Left lung (tissue), 10 donors: ENCODE measurements around the gene FMNL1. TPM values are rescaled to one million over a fixed set of nuclear protein-coding genes. Genes with fewer than 3 reads are reported as not detected.
A peak's percentile ranks its signal among the peaks of the same experiment; 100 is the strongest.

Source experiments
- ATAC-seq: fragments of 200-7000 bp; cut with Tn5 transposase; one replicate; pipeline ENCODE4 v1.9.1; 2020; ENCODE audit warnings: moderate library complexity
- DNase-seq, 4 donors: peaks; one replicate each; pipeline ENCODE4 v3.0.0-alpha.2; 2013 to 2020
- H3K27ac ChIP-seq, 2 donors: fragments of 200-600 bp; sonication (generic) in 1 of 2; one replicate each; pipeline versions ENCODE4 v1.5.0 to v1.8.0; 2020 to 2021
- H3K27me3 ChIP-seq, 2 donors: fragments of 200-600 bp; sonication (generic) in 1 of 2; one replicate each; pipeline versions ENCODE4 v1.5.0 to v1.8.0; 2020 to 2021
- H3K36me3 ChIP-seq, 2 donors: fragments of 200-600 bp; sonication (generic) in 1 of 2; one replicate each; pipeline versions ENCODE4 v1.5.0 to v1.8.0; 2020 to 2021
- H3K4me1 ChIP-seq, 2 donors: fragments of 200-600 bp; one replicate each; pipeline ENCODE4 v1.8.0; 2021
- H3K4me3 ChIP-seq, 2 donors: fragments of 200-600 bp; sonication (generic) in 1 of 2; one replicate each; pipeline versions ENCODE4 v1.5.0 to v1.8.0; 2020 to 2021; ENCODE audit warnings: mild to moderate bottlenecking in 1 of 2
- H3K9me3 ChIP-seq, 2 donors: fragments of 200-600 bp; sonication (generic) in 1 of 2; one replicate each; pipeline versions ENCODE4 v1.5.0 to v1.8.0; 2020 to 2021
- intact Hi-C, 2 donors: fragments of 100-400 bp; cut with DNase I; formaldehyde crosslinking; loops; one replicate each; pipeline versions ENCODE4 v1.11.2 to v1.14.2; 2022
- polyA plus RNA-seq, 6 donors: library from polyadenylated mRNA; unstranded; fragments of 120-200 nt; gene quantifications; one replicate each; pipeline ENCODE4 v1.2.1, GENCODE V29; 2013; ENCODE audit not compliant: insufficient read length in 6 of 6
- total RNA-seq, 2 donors: library from RNA; stranded (reverse); fragmentation: NEBNext Ultra II Directional; extraction: Animal tissue kit (Norgen Biotek cat#: 25700); gene quantifications; one replicate each; pipeline ENCODE4 v1.2.1, GENCODE V29; 2021
- TF ChIP-seq, protein P1 (sequence below), 2 donors: fragments of 200-600 bp; sonication (generic) in 1 of 2; IDR thresholded peaks; one replicate each; pipeline versions ENCODE4 v1.5.0 to v1.8.0; 2021; ENCODE audit warnings: antibody characterized with exemption in 2 of 2
- donor health status: DM: no; HTN: yes; CAD: no.
- donor health status: DM: no; HTN: no; CAD: no.

FMNL1 gene
- total and polyA plus RNA-seq, 8 donors: 6.9 to 118 (median 9.2) TPM

DNA sequence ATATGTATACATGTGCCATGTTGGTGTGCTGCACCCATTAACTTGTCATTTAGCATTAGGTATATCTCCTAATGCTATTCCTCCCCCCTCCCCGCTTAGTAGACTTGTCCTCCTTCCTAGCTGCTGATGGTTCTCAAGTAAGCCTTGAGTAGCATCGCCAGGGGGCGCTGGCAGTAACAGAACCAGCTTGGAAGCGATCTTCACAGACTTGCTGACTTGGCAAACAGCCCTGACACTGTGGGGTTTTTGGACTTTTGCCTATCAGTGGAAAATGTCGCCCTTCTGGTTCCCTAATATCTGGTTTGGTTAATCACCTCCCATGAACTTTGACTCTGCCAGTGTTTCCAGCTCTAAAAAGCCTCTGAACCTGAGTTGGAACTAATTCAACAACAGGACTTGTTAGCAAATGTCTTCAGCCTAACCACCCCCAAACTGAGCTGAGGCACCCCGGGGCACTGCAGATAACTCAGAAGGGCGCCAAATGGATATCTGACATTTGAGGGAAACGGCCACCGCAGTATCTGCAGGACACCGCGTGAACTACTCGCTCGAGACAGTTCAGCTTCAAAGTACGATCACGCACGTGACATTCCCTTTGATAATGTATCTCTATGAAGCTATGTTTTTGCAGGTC lies 55.6 kb downstream of the FMNL1 start:
- intact Hi-C loops: loop anchor here (5.0 to 10.0 kb wide), 2 partner anchors 107 to 110 kb away; no protein-coding TSS in a partner anchor
- ATAC-seq: peak; percentile 88
- peak overlapping the region; percentile 55 to 78 for H3K27ac ChIP-seq

DNA sequence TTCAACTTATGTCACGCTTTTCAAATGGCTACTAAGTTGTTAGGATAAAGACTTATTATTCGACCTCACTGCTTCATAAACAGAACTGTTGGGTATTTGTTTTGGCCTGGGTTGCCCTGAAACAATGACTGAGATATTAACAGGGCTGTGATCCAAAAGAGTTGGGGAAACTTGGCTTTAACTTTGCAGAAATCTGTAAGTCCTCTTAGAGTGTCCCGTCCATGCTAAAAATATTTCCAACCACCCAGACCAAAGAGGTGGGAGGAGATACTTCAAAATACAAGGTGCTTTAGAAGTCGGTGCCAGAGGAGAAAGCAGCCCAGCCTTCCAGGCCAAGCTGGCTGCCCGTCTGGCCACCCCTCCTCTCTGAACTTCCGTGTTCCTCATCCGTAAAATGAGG lies 56.3 kb downstream of the FMNL1 start:
- no peaks in the 10 kb centered on the region for H3K9me3 ChIP-seq
- H3K4me3 ChIP-seq: no peak overlapping the region
- H3K27me3 ChIP-seq: no peaks in the 10 kb centered on the region
- DNase-seq: peak in 3 of 4 donors; percentile 49 to 69 (median 66)
- H3K4me1 ChIP-seq: peaks cover 17 to 25% of the 10 kb centered on the region in 2 donors
- peak overlapping the region; percentile 55 to 78 for H3K27ac ChIP-seq
- ATAC-seq: peak; percentile 74
- intact Hi-C loops: loop anchor here (5.0 to 10.0 kb wide), 2 partner anchors 107 to 109 kb away; no protein-coding TSS in a partner anchor
- peaks cover 0 to 46% of the 10 kb centered on the region in 2 donors for H3K36me3 ChIP-seq
- TF ChIP-seq, protein P1, sequence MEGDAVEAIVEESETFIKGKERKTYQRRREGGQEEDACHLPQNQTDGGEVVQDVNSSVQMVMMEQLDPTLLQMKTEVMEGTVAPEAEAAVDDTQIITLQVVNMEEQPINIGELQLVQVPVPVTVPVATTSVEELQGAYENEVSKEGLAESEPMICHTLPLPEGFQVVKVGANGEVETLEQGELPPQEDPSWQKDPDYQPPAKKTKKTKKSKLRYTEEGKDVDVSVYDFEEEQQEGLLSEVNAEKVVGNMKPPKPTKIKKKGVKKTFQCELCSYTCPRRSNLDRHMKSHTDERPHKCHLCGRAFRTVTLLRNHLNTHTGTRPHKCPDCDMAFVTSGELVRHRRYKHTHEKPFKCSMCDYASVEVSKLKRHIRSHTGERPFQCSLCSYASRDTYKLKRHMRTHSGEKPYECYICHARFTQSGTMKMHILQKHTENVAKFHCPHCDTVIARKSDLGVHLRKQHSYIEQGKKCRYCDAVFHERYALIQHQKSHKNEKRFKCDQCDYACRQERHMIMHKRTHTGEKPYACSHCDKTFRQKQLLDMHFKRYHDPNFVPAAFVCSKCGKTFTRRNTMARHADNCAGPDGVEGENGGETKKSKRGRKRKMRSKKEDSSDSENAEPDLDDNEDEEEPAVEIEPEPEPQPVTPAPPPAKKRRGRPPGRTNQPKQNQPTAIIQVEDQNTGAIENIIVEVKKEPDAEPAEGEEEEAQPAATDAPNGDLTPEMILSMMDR (IDR thresholded peaks at IDR 0.05): no peak

More for the DNA sequence above, 55.6 kb downstream of the FMNL1 start:
- TF ChIP-seq, protein P1 (IDR thresholded peaks at IDR 0.05): peak; percentile 64 to 85
- Histone ChIP-seq H3K4me3 (no peak overlapping the region), H3K27me3 (no peaks in the 10 kb centered on the region), H3K4me1 (peaks cover 12 to 21% of the 10 kb centered on the region in 2 donors), H3K9me3 (no peaks in the 10 kb centered on the region), H3K36me3 (peaks cover 2 to 46% of the 10 kb centered on the region in 2 donors)
- peak; percentile 81 to 96 (median 93) for DNase-seq

DNA sequence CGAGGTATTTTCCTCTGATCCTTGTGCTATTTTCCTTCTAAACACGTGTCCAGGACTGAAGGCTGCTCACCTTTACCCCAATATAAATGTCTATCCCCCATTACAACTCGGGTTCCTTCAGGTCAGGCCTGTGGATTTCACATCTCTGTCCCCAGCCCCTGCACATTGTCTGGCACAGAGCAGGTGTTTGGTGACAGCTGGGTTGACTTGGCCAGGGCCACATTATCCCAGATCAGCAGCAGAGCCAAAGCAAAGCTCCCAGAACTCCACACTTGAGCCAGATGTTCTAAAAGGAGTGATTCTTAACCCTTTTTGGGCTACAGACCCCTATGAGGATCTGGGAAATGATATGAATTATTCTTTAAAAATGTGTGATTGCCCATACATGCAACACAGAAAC lies 58.2 kb downstream of the FMNL1 start:
- Histone ChIP-seq H3K4me1 (peaks cover 18 to 32% of the 10 kb centered on the region in 2 donors), H3K4me3 (no peak overlapping the region), H3K27ac (no peak overlapping the region), H3K27me3 (no peaks in the 10 kb centered on the region), H3K36me3 (peaks cover 0 to 49% of the 10 kb centered on the region in 2 donors), H3K9me3 (no peaks in the 10 kb centered on the region)
- TF ChIP-seq, protein P1 (IDR thresholded peaks at IDR 0.05): no peak
- ATAC-seq (no peak), DNase-seq (no peak)
- intact Hi-C loops: loop anchor here (5.0 to 10.0 kb wide), 2 partner anchors 105 to 107 kb away; no protein-coding TSS in a partner anchor

DNA sequence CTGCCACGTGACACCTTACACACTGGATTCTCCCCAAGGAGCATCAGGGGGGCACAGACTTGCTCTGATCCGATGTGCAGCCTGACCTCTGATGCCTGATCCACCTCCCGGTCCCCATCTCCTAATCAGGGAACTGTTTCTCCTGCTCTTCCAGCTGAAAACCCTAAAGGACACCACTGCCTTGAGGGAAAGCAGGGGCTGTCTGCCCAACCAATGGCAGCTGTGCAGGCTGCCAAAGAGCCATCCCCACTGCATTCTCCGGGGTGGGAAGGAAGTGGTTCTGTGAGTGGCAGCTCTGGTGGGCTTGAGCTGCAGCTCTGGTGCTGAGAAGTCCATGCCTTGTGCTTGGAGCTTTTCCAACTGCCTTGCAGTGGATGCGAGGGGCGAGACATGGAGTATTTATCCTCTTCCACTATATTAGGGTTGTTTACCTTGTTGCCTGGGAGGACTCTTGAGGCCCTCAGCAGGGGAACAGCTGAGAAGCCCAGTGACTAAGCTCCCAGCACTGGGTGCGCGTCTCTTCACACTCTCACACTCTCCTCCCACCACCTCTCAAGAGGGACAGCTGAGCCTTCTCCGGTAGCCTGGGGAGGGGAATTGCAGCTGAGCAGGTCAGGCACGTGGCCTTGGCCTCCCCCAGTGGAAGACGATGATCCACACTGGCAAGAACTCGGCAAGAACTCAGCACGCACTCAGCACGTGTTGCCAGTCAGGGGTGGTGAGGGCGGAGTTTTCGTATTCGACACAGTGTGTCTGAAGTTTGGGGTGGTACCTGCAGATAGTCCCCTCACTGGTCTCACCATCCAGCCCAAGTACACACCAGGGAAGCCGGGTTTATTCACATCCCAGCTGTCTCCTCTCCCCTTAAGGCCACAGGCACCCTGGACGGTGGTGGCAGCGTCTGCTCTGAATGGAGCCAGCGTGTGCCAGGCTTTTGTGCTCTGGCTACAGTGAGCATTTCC lies 61.3 kb downstream of the FMNL1 start:
- Histone ChIP-seq H3K4me3 (no peak overlapping the region), H3K4me1 (peaks cover 12 to 21% of the 10 kb centered on the region in 2 donors), H3K27ac (peak overlapping the region; percentile 44 to 50), H3K36me3 (peaks cover 0 to 79% of the 10 kb centered on the region in 2 donors), H3K9me3 (no peaks in the 10 kb centered on the region), H3K27me3 (no peaks in the 10 kb centered on the region)
- TF ChIP-seq, protein P1 (IDR thresholded peaks at IDR 0.05): no peak
- intact Hi-C loops: no loop called here
- peak in 3 of 4 donors; percentile 31 to 82 (median 65) for DNase-seq
- ATAC-seq: peak; percentile 85
